HepG2 (cell line): ENCODE data around the gene HES7. TPM values are rescaled to one million over a fixed set of nuclear protein-coding genes. Genes with fewer than 3 reads are reported as not detected.

ENCODE experiments used
- ERF ChIP-seq: IDR thresholded peaks from 2 replicates; pipeline ENCODE4 v1.6.1; 2018; ENCODE audit warnings: missing biosample characterization, missing genetic modification reagents
- ETV5 ChIP-seq: IDR thresholded peaks from 2 replicates; pipeline ENCODE4 v1.6.1; 2018; ENCODE audit warnings: missing biosample characterization, missing genetic modification reagents, inconsistent platforms, borderline replicate concordance
- FOSL2 ChIP-seq: sonication (generic); formaldehyde crosslinking; IDR thresholded peaks from 2 replicates; pipeline ENCODE4 v1.4.0; 2020; ENCODE audit warnings: missing genetic modification reagents
- GABPA ChIP-seq, 2 experiments: IDR thresholded peaks; 2 replicates each; pipeline ENCODE4 v1.6.1; 2011 to 2016; ENCODE audit warnings: low read depth in 2 of 2, low read length in 1 of 2, missing biosample characterization in 1 of 2, missing genetic modification characterization in 1 of 2
- HOXA9 ChIP-seq: sonication (generic); formaldehyde crosslinking; IDR thresholded peaks from 2 replicates; pipeline ENCODE4 v1.8.1; 2022; ENCODE audit warnings: missing genetic modification reagents, mild to moderate bottlenecking, moderate library complexity, borderline replicate concordance
- JUND ChIP-seq: sonication (generic); formaldehyde crosslinking; IDR thresholded peaks from 2 replicates; pipeline ENCODE4 v1.8.0; 2022; ENCODE audit warnings: mild to moderate bottlenecking, missing genetic modification reagents
- POLR2A ChIP-seq, 2 experiments: IDR thresholded peaks; 2 replicates each; pipeline ENCODE4 v1.6.1; 2011; ENCODE audit warnings: low read depth in 2 of 2, low read length in 2 of 2, mild to moderate bottlenecking in 1 of 2, moderate library complexity in 1 of 2; ENCODE audit not compliant: insufficient read depth in 1 of 2
- SSRP1 ChIP-seq: IDR thresholded peaks from 2 replicates; pipeline ENCODE4 v1.6.1; 2016; ENCODE audit warnings: control low read depth
- YY1 ChIP-seq: IDR thresholded peaks from 2 replicates; pipeline ENCODE4 v1.6.1; 2011; ENCODE audit warnings: low read length, low read depth, moderate library complexity, mild to moderate bottlenecking; ENCODE audit not compliant: insufficient read depth, insufficient replicate concordance
- ZNF12 ChIP-seq: sonication (generic); formaldehyde crosslinking; IDR thresholded peaks from 2 replicates; pipeline ENCODE4 v1.5.0; 2020; ENCODE audit warnings: missing genetic modification reagents
- ZNF143 ChIP-seq: sonication (generic); formaldehyde crosslinking; IDR thresholded peaks from 2 replicates; pipeline ENCODE4 v1.4.0; 2020; ENCODE audit warnings: missing genetic modification reagents
- ZNF225 ChIP-seq: sonication (generic); formaldehyde crosslinking; IDR thresholded peaks from 2 replicates; pipeline ENCODE4 v1.4.0; 2020; ENCODE audit warnings: mild to moderate bottlenecking, missing genetic modification reagents
- ZNF232 ChIP-seq: sonication (generic); formaldehyde crosslinking; IDR thresholded peaks from 2 replicates; pipeline ENCODE4 v1.4.0; 2020; ENCODE audit warnings: missing genetic modification reagents, borderline replicate concordance
- ZNF256 ChIP-seq: sonication (generic); formaldehyde crosslinking; conservative IDR thresholded peaks from 2 replicates; pipeline ENCODE4 v1.4.0; 2020; ENCODE audit warnings: missing genetic modification reagents
- ZNF34 ChIP-seq: sonication (generic); formaldehyde crosslinking; IDR thresholded peaks from 2 replicates; pipeline ENCODE4 v1.4.0; 2020; ENCODE audit warnings: mild to moderate bottlenecking, missing genetic modification reagents, borderline replicate concordance
- ZNF766 ChIP-seq: sonication (generic); formaldehyde crosslinking; IDR thresholded peaks from 2 replicates; pipeline ENCODE4 v1.5.0; 2020; ENCODE audit warnings: missing genetic modification reagents, borderline replicate concordance
- ZNF768 ChIP-seq: sonication (generic); formaldehyde crosslinking; IDR thresholded peaks from 2 replicates; pipeline ENCODE4 v1.4.0; 2020; ENCODE audit warnings: missing genetic modification reagents
- polyA plus RNA-seq, 8 experiments: library from polyadenylated mRNA; depleted of rRNA in 3 of 8; stranded (reverse) in 7 of 8; unstranded in 1 of 8; fragments of >200 nt; fragmentation: Illumina TruSeq in 4 of 8; extraction: Trizol in 4 of 8; gene quantifications; 2 replicates each; pipeline versions ENCODE4 v1.2.1 to v1.2.3, GENCODE V29; 2011 to 2016; ENCODE audit warnings: low read depth in 4 of 8, missing spikeins in 1 of 8, mixed read lengths in 1 of 8; ENCODE audit not compliant: insufficient read depth in 1 of 8
- total RNA-seq, 5 experiments: library from RNA; depleted of rRNA; stranded (reverse); fragments of >200 nt; fragmentation: Illumina TruSeq; extraction: Trizol; gene quantifications; 2 replicates each; pipeline ENCODE4 v1.2.3, GENCODE V29; 2016; ENCODE audit warnings: low read depth in 1 of 5
- TF ChIP-seq, protein P1 (sequence below): IDR thresholded peaks from 2 replicates; pipeline ENCODE4 v1.6.1; 2016; ENCODE audit warnings: missing genetic modification reagents, missing compliant biosample characterization
- TF ChIP-seq, protein P2 (sequence below): sonication (generic); formaldehyde crosslinking; IDR thresholded peaks from 2 replicates; pipeline ENCODE4 v1.4.0; 2020; ENCODE audit warnings: missing genetic modification reagents, borderline replicate concordance
- TF ChIP-seq, protein P3 (sequence below): sonication (generic); formaldehyde crosslinking; conservative IDR thresholded peaks from 2 replicates; pipeline ENCODE4 v1.4.0; 2020; ENCODE audit warnings: mild to moderate bottlenecking, missing genetic modification reagents, moderate library complexity
- TF ChIP-seq, protein P4 (sequence below): IDR thresholded peaks from 2 replicates; pipeline ENCODE4 v1.6.1; 2018; ENCODE audit warnings: missing genetic modification reagents, mild to moderate bottlenecking, missing compliant biosample characterization

The HES7 gene
- total and polyA plus RNA-seq, 2 of the 13 experiments (the other 11 are each of a cell fraction or from before 2014, with no cell fraction given): not detected

DNA sequence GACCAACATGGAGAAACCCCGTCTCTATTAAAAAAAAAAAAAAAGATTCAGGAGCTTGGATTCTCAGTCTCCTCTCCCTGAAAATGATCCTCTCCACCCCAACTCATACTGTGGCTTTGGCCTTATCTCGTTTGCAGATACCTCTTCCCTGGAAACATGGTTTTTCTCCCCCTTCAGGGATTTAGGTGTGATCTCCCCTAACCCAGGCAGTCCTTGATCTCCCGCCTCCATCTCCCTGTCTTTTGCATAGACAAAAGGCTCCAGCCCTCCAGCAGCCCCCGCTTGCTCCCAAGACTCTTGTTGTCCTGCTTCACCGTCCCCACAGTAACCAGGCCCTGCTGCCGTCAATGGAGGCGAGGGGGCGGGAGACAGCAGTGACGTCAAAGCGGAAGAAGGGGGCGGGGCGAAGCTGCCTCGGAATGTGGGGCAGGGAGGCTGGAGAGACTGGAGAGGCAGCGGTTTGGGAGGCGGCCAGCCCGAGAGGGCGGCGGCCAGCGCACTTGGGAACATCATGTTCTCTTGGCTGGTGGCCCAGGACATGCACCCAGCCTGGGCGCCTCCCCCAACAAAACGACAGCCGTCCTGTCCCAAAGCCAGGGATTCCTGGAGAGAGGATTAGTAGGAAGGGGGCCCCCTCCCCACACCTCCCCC is 30.2 kb upstream of the HES7 start (continued):
- 0 out of 2 replicates have a peak, but pooled peaks have one; percentile 32 for TF ChIP-seq FOSL2 (CRISPR knock-in tag)
- TF ChIP-seq, protein P1, sequence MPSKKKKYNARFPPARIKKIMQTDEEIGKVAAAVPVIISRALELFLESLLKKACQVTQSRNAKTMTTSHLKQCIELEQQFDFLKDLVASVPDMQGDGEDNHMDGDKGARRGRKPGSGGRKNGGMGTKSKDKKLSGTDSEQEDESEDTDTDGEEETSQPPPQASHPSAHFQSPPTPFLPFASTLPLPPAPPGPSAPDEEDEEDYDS (CRISPR knock-in tag): 0 out of 2 replicates have a peak, but pooled peaks have one; percentile 5
- peak in 1 of 2 experiments; percentile 41; a peak in 1 of 4 replicates for TF ChIP-seq POLR2A (IDR thresholded peaks at IDR 0.05; ENCODE audit: insufficient read depth in 1 of 2, low read depth in 2 of 2, low read length in 2 of 2)
- TF ChIP-seq SSRP1: no peak
- no peak for TF ChIP-seq ZNF232 (CRISPR knock-in tag)
- no peak for TF ChIP-seq ZNF256
- no peak for TF ChIP-seq ZNF766 (CRISPR knock-in tag)
- TF ChIP-seq ZNF225 (CRISPR knock-in tag): no peak
- no peak for TF ChIP-seq ZNF34 (CRISPR knock-in tag)
- TF ChIP-seq ZNF12 (CRISPR knock-in tag): no peak
- TF ChIP-seq, protein P2, sequence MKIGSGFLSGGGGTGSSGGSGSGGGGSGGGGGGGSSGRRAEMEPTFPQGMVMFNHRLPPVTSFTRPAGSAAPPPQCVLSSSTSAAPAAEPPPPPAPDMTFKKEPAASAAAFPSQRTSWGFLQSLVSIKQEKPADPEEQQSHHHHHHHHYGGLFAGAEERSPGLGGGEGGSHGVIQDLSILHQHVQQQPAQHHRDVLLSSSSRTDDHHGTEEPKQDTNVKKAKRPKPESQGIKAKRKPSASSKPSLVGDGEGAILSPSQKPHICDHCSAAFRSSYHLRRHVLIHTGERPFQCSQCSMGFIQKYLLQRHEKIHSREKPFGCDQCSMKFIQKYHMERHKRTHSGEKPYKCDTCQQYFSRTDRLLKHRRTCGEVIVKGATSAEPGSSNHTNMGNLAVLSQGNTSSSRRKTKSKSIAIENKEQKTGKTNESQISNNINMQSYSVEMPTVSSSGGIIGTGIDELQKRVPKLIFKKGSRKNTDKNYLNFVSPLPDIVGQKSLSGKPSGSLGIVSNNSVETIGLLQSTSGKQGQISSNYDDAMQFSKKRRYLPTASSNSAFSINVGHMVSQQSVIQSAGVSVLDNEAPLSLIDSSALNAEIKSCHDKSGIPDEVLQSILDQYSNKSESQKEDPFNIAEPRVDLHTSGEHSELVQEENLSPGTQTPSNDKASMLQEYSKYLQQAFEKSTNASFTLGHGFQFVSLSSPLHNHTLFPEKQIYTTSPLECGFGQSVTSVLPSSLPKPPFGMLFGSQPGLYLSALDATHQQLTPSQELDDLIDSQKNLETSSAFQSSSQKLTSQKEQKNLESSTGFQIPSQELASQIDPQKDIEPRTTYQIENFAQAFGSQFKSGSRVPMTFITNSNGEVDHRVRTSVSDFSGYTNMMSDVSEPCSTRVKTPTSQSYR (CRISPR knock-in tag): peak; percentile 25; the same call in 1 of the 2 replicates
- peak; percentile 75; the same call in 1 of the 2 replicates for TF ChIP-seq ETV5
- TF ChIP-seq JUND: no peak
- TF ChIP-seq YY1: peak; percentile 66
- TF ChIP-seq ZNF768 (CRISPR knock-in tag): peak; percentile 39; the same call in 1 of the 2 replicates
- peak; percentile 44; the same call in 1 of the 2 replicates for TF ChIP-seq ERF
- no peak for TF ChIP-seq GABPA (IDR thresholded peaks at IDR 0.05; ENCODE audit: low read depth, low read length)
- peak; percentile 50 for TF ChIP-seq GABPA (CRISPR knock-in tag; IDR thresholded peaks at IDR 0.05; ENCODE audit: low read depth)
- TF ChIP-seq HOXA9 (CRISPR knock-in tag): no peak
- TF ChIP-seq, protein P3, sequence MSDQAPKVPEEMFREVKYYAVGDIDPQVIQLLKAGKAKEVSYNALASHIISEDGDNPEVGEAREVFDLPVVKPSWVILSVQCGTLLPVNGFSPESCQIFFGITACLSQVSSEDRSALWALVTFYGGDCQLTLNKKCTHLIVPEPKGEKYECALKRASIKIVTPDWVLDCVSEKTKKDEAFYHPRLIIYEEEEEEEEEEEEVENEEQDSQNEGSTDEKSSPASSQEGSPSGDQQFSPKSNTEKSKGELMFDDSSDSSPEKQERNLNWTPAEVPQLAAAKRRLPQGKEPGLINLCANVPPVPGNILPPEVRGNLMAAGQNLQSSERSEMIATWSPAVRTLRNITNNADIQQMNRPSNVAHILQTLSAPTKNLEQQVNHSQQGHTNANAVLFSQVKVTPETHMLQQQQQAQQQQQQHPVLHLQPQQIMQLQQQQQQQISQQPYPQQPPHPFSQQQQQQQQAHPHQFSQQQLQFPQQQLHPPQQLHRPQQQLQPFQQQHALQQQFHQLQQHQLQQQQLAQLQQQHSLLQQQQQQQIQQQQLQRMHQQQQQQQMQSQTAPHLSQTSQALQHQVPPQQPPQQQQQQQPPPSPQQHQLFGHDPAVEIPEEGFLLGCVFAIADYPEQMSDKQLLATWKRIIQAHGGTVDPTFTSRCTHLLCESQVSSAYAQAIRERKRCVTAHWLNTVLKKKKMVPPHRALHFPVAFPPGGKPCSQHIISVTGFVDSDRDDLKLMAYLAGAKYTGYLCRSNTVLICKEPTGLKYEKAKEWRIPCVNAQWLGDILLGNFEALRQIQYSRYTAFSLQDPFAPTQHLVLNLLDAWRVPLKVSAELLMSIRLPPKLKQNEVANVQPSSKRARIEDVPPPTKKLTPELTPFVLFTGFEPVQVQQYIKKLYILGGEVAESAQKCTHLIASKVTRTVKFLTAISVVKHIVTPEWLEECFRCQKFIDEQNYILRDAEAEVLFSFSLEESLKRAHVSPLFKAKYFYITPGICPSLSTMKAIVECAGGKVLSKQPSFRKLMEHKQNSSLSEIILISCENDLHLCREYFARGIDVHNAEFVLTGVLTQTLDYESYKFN (CRISPR knock-in tag): peak; percentile 43; the same call in 1 of the 2 replicates
- TF ChIP-seq, protein P4, sequence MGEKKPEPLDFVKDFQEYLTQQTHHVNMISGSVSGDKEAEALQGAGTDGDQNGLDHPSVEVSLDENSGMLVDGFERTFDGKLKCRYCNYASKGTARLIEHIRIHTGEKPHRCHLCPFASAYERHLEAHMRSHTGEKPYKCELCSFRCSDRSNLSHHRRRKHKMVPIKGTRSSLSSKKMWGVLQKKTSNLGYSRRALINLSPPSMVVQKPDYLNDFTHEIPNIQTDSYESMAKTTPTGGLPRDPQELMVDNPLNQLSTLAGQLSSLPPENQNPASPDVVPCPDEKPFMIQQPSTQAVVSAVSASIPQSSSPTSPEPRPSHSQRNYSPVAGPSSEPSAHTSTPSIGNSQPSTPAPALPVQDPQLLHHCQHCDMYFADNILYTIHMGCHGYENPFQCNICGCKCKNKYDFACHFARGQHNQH (CRISPR knock-in tag): peak; percentile 28; the same call in 1 of the 2 replicates
- no peak for TF ChIP-seq ZNF143 (CRISPR knock-in tag)
